HG02938 (cell line): ENCODE measurements around the gene THOC6.
"Not testable (repeated sequence)": the region's sequence is repeated elsewhere in the genome, so short reads cannot be mapped to it uniquely, and the experiment has no call there.

Source experiments
- ATAC-seq: cut with Tn5 transposase; IDR thresholded peaks from one replicate; pipeline ENCODE4 v1.9.1; 2021; ENCODE audit warnings: mild to moderate bottlenecking, moderate library complexity; ENCODE audit not compliant: unreplicated experiment

The THOC6 gene

GRCh38 chr16:3069146-3069545 lies 45.3 kb downstream of the THOC6 start:
- ATAC-seq = not testable (repeated sequence)

GRCh38 chr16:3070608-3071111 lies 46.8 kb downstream of the THOC6 start:
- no peak for ATAC-seq

GRCh38 chr16:3071655-3072054 lies 47.8 kb downstream of the THOC6 start:
- no peak for ATAC-seq

- not testable (repeated sequence) for ATAC-seq
Measured at GRCh38 chr16:3072148-3072547, 48.3 kb downstream of the THOC6 start.

GRCh38 chr16:3072576-3073263 lies 48.9 kb downstream of the THOC6 start:
- ATAC-seq = not testable (repeated sequence)

- no peak for ATAC-seq
Measured at GRCh38 chr16:3073448-3073847, 49.6 kb downstream of the THOC6 start.

GRCh38 chr16:3074860-3075522 lies 51.2 kb downstream of the THOC6 start:
- ATAC-seq = peak; percentile 69

GRCh38 chr16:3075523-3075915 lies 51.7 kb downstream of the THOC6 start:
- no peak for ATAC-seq

GRCh38 chr16:3075946-3076345 lies 52.1 kb downstream of the THOC6 start:
- not testable (repeated sequence) for ATAC-seq

GRCh38 chr16:3076577-3076976 lies 52.7 kb downstream of the THOC6 start:
- ATAC-seq = no peak
